IPS-20b (cell line): Measurements from ENCODE around the gene NAGPA.
"Not testable (repeated sequence)": the region's sequence is repeated elsewhere in the genome, so short reads cannot be mapped to it uniquely, and the experiment has no call there.

Experiments used
- H3K27ac ChIP-seq: one replicate; pipeline ENCODE4 v1.5.1; 2013; ENCODE audit warnings: low read length
- H3K27me3 ChIP-seq: 2 replicates; pipeline ENCODE4 v1.6.1; 2013; ENCODE audit warnings: mild to moderate bottlenecking, low read length, inconsistent platforms; ENCODE audit not compliant: insufficient read depth
- H3K36me3 ChIP-seq: 2 replicates; pipeline ENCODE4 v1.6.1; 2013; ENCODE audit warnings: low read depth, mild to moderate bottlenecking, inconsistent platforms, low read length, moderate library complexity; ENCODE audit not compliant: insufficient read depth
- H3K4me1 ChIP-seq: 2 replicates; pipeline ENCODE4 v1.6.1; 2013; ENCODE audit warnings: mild to moderate bottlenecking, control low read depth, inconsistent platforms, low read length, moderate library complexity; ENCODE audit not compliant: insufficient read depth
- H3K4me3 ChIP-seq: 2 replicates; pipeline ENCODE4 v1.5.1; 2013; ENCODE audit warnings: mild to moderate bottlenecking, low read length, inconsistent platforms
- H3K9ac ChIP-seq: 2 replicates; pipeline ENCODE4 v1.6.1; 2013; ENCODE audit warnings: low read depth, mild to moderate bottlenecking, inconsistent platforms, low read length, moderate library complexity
- H3K9me3 ChIP-seq: 2 replicates; pipeline ENCODE4 v1.6.1; 2013; ENCODE audit warnings: mild to moderate bottlenecking, low read depth, low read length, inconsistent platforms; ENCODE audit not compliant: insufficient read depth

The NAGPA gene

DNA sequence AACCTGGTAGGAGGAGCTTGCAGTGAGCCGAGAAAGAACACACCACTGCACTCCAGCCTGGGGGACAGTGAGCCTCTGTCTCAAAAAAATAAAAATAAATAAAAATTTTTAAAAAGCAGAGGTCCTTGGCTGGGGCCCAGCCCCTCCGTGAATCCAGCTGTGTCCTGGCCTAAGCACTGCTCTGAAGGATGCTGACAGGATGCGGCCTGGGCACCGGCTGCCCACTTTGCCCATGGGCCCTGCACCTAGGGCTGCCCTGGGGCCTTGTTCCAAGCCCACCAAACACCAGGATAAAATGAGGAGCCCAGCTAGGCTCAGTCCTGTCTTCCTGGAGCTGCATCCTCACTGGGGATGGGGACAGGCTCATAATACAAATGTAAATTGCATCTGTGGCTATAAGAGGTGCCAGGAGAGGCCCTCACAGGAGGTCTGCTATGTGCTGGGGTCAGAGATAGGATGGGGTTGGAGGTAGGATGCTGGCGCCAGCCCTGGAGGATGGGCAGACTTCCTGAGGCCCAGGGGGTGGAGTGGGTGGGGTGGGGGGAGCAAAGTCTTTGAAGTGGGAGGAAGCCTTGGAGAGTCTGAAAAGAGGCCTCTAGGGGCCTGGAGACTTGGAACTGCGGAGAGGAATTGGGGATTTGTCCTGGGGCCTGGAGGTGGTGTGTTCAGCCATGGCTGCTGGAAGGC is 25.8 kb upstream of the NAGPA start:
- Histone ChIP-seq H3K9me3 (no peaks in the 10 kb centered on the region), H3K4me1 (peaks cover 8% of the 10 kb centered on the region; the same call in 1 of the 2 replicates), H3K9ac (no peak overlapping the region; the same call in 1 of the 2 replicates), H3K36me3 (no peaks in the 10 kb centered on the region), H3K27ac (no peak overlapping the region), H3K27me3 (no peaks in the 10 kb centered on the region), H3K4me3 (no peak overlapping the region)

GRCh38 chr16:5058476-5058875 is 24.7 kb upstream of the NAGPA start:
- peak overlapping the region; percentile 61; the same call in 1 of the 2 replicates for H3K9ac ChIP-seq
- H3K4me3 ChIP-seq = no peak overlapping the region; the same call in 1 of the 2 replicates
- no peaks in the 10 kb centered on the region for H3K36me3 ChIP-seq
- H3K4me1 ChIP-seq = peaks cover 8% of the 10 kb centered on the region; the same call in 1 of the 2 replicates
- no peaks in the 10 kb centered on the region for H3K27me3 ChIP-seq
- H3K27ac ChIP-seq = peak overlapping the region; percentile 77
- no peaks in the 10 kb centered on the region for H3K9me3 ChIP-seq

DNA sequence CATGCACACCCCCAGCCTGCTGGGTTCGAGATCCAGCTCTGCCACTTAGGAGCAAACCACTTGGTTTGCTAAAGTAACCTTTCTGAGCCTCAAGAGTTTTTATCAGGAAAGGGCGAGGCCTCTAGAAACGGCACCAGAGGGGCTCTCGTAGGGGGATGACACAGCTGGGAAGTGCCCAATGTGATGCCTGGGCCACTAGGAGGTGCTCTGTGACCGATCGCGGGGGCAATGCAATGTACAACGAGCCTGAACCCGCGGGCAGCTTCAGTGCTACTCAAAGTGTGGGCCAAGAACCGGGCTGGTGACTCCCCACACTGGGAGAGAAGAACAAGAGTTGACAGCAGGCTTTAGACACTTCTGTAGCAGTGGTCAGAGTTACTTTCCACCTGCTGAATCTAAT is 22.6 kb upstream of the NAGPA start:
- no peak overlapping the region for H3K4me3 ChIP-seq
- peaks cover 8% of the 10 kb centered on the region; the same call in 1 of the 2 replicates for H3K4me1 ChIP-seq
- no peak overlapping the region for H3K9ac ChIP-seq
- H3K27ac ChIP-seq = no peak overlapping the region
- H3K27me3 ChIP-seq = no peaks in the 10 kb centered on the region
- no peaks in the 10 kb centered on the region for H3K36me3 ChIP-seq
- H3K9me3 ChIP-seq = no peaks in the 10 kb centered on the region

DNA sequence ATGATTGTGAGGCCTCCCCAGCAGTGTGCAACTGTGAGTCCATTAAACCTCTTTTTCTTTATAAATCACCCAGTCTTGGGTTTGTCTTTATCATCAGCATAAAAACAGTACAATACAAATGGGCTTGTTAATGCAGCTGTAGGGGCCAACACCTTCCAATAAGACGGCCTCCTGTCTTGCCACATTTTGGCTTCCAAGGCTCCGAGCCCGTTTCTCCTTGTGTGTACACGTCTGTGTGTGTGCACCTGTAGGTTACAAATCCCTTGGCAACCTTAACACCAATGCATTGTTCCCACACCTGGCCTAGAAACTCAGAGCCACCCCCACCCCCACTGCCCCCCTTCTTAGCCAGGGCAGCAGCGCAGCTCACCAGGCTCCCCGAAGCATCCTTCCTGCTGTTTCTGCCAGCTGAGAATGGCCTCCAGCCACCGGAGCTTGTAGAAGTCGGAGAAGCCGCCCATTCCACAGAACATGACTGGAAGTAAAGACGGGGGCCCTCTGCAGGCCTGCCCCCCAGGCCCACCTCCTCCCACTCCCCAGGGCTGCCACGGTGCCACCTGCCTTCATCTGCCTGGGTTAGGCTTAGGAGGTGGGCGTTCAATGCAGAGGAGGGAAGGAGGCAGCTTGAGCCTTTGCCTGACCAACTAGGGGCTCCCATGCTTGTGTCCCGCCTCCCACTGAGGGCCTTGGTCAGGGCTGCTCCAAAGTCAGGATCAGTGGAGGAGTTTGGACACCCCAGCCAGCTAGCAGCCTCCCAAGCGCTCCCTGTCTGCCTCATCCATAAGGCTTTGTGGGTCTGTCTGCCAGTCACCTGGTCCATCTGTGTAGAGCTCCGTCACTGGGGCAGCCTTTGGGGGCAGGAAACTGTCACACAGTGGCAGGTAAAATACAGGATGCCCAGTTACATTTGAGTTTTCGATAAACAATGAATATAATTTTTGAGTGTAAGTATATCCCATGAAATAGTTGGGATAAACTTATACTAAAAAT is 21.4 kb upstream of the NAGPA start:
- H3K4me3 ChIP-seq = no peak overlapping the region
- H3K36me3 ChIP-seq = no peaks in the 10 kb centered on the region
- no peaks in the 10 kb centered on the region for H3K27me3 ChIP-seq
- H3K9ac ChIP-seq = no peak overlapping the region; the same call in 1 of the 2 replicates
- no peak overlapping the region for H3K27ac ChIP-seq
- H3K9me3 ChIP-seq = no peaks in the 10 kb centered on the region
- H3K4me1 ChIP-seq = peaks cover 6% of the 10 kb centered on the region; the same call in 1 of the 2 replicates

- Histone ChIP-seq H3K27ac (no peak overlapping the region), H3K9me3 (no peaks in the 10 kb centered on the region), H3K4me3 (no peak overlapping the region), H3K9ac (no peak overlapping the region), H3K36me3 (no peaks in the 10 kb centered on the region), H3K27me3 (no peaks in the 10 kb centered on the region), H3K4me1 (no peaks in the 10 kb centered on the region)
Observed at GRCh38 chr16:5046914-5047313, 13.2 kb upstream of the NAGPA start.

DNA sequence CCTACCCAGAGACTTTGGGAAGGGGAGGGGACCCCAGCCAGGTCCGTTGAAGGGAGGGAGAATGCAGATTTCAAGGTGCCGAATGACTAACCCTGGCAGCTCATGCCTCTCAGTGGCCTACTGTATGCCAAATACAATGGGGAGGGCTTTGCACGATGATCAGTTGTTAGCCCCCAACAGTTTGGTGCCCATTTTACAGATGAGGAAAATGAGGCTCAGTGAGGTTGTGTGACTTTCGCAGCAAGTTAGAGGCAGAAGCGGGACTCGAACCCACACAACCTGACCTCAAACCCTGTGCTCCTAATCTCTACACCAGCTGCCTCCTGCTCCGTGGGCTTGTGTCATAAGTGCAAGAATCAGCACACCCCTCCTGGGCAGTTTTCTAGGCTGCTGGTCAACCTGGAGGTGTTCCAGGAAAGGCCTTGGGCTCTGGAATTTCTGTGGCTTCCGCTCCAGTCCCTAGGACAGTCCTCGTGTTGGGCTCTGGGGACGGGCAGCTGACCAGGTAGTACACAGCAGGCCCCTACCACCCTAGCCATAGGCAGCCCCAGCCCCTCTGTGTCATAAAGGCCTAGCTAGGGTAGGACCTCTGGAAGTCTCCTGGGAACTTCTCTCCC is 11.9 kb upstream of the NAGPA start:
- no peaks in the 10 kb centered on the region for H3K4me1 ChIP-seq
- H3K4me3 ChIP-seq = no peak overlapping the region
- H3K27ac ChIP-seq = no peak overlapping the region
- H3K9ac ChIP-seq = no peak overlapping the region
- no peaks in the 10 kb centered on the region for H3K27me3 ChIP-seq
- no peaks in the 10 kb centered on the region for H3K9me3 ChIP-seq
- H3K36me3 ChIP-seq = no peaks in the 10 kb centered on the region

- not testable (repeated sequence) for H3K4me3 ChIP-seq, H3K36me3 ChIP-seq, H3K27me3 ChIP-seq, H3K4me1 ChIP-seq, H3K9ac ChIP-seq, H3K27ac ChIP-seq, H3K9me3 ChIP-seq
Observed at GRCh38 chr16:5044581-5044980, 10.8 kb upstream of the NAGPA start.

GRCh38 chr16:5044011-5044540 is 10.3 kb upstream of the NAGPA start:
- no peaks in the 10 kb centered on the region for H3K27me3 ChIP-seq
- no peaks in the 10 kb centered on the region for H3K36me3 ChIP-seq
- no peak overlapping the region for H3K4me3 ChIP-seq
- H3K27ac ChIP-seq = no peak overlapping the region
- H3K9ac ChIP-seq = no peak overlapping the region
- no peaks in the 10 kb centered on the region for H3K9me3 ChIP-seq
- H3K4me1 ChIP-seq = no peaks in the 10 kb centered on the region

DNA sequence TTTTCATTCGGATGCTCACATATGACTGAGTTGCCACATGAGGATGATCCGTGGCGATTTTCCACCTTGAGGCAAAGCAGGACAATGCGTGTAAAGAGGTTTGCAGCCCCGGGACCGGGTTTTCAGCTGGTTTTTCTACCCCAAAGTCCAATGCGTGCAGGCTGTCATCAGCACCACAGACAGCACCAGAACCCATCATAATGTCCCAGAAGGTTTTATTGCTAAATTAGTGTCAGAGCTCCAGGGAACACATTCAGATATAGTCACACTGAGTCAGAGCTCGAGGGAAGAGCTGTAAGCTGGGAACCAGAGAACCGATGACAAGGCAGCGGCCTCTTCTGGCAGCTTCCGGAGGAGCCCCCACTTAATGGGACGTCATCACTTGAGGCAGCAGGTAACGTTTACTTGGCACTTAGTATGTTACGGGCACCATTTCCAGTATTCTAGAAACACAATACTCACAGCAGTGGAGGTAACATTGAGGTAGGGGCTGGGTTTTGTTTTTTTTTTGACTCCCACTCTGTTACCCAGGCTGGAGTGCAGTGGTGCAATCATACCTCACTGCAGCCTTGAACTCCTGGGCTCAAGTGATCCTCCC is 8.9 kb upstream of the NAGPA start:
- Histone ChIP-seq H3K9ac (no peak overlapping the region), H3K27ac (no peak overlapping the region), H3K4me1 (no peaks in the 10 kb centered on the region), H3K9me3 (no peaks in the 10 kb centered on the region), H3K36me3 (no peaks in the 10 kb centered on the region), H3K27me3 (no peaks in the 10 kb centered on the region), H3K4me3 (no peak overlapping the region)

- no peaks in the 10 kb centered on the region for H3K36me3 ChIP-seq
- no peaks in the 10 kb centered on the region for H3K27me3 ChIP-seq
- no peaks in the 10 kb centered on the region for H3K9me3 ChIP-seq
- no peak overlapping the region for H3K4me3 ChIP-seq
- H3K4me1 ChIP-seq = peaks cover under 1% of the 10 kb centered on the region; the same call in 1 of the 2 replicates
- H3K27ac ChIP-seq = no peak overlapping the region
- no peak overlapping the region for H3K9ac ChIP-seq
Observed at GRCh38 chr16:5041600-5042133, 7.9 kb upstream of the NAGPA start.

- Histone ChIP-seq H3K4me1 (peaks cover 8% of the 10 kb centered on the region; the same call in 1 of the 2 replicates), H3K9ac (no peak overlapping the region), H3K4me3 (no peak overlapping the region), H3K9me3 (no peaks in the 10 kb centered on the region), H3K36me3 (no peaks in the 10 kb centered on the region), H3K27ac (no peak overlapping the region), H3K27me3 (no peaks in the 10 kb centered on the region)
Observed at GRCh38 chr16:5040451-5040850, 6.7 kb upstream of the NAGPA start.
